ENCODE data around the gene WNT4.

The WNT4 gene

DNA sequence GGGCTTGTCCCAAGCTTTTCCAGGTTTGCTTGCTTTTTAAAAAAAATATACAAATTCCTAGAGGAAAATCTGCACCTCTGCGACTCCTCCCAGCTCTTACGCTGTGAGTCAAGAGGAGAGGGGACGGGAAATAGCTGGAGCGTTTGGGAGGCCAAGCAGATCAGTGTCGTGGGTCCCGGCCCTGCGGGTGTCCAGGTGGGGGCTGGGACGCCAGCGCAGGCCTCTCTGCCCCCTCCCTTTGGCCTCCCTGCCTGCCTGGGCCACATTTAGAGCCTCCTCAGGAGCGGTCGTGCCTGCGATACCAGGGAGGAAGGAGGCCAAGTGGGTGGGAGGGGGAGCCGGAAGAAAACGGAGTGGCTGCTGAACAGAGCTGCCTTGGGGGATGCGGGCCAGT lies 9.0 kb downstream of the WNT4 start:
- Histone ChIP-seq H3K4me1 (ENCODE audit: control insufficient read depth, insufficient read depth, low read length) (peaks cover 2% of the 10 kb centered on the region), H3K4me3 (ENCODE audit: low read length) (no peak overlapping the region), H3K27me3 (ENCODE audit: control insufficient read depth, insufficient read depth, low read length) (no peaks in the 10 kb centered on the region), H3K9ac (ENCODE audit: low read length) (no peak overlapping the region), H3K36me3 (ENCODE audit: control insufficient read depth, insufficient read depth, low read length) (no peaks in the 10 kb centered on the region), H3K27ac (ENCODE audit: low read depth, low read length) (no peak overlapping the region)

DNA sequence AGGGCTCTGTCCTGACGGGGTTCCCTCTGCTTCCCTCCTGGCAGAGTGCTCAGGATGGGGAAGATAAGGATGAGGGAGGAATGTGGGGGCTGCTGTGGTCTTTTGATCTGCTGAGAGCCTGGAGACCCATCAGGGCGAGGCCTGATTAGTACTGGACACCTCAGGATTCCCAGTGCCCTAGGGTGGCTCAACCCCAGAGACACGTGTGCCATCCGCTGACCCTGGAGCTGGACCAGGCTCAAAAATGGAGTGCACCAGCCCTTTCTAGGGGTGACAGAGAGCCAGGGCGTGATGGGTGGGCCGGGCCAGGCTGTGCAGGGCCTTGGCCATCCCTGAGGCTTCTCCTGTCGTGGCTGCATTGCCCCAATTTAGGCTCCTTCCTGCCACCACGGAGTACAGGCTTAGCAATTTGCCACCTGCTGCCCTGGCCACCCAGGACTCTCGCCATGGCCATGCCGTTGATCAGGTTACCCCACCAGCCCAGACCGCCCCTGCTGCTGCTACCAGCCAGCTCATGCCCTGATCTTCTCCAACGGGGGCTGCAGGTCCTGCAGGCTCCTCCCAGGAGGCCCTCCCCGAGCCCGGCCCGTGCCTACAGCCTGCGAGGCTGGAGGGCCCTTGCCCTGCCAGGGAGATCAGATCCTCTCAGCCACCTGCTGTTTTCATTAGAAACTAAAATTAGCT lies 9.5 kb downstream of the WNT4 start:
- no peaks in the 10 kb centered on the region for H3K36me3 ChIP-seq (ENCODE audit: control insufficient read depth, insufficient read depth, low read length)
- no peak overlapping the region for H3K9ac ChIP-seq (ENCODE audit: low read length)
- H3K27ac ChIP-seq (ENCODE audit: low read depth, low read length), result no peak overlapping the region
- H3K27me3 ChIP-seq (ENCODE audit: control insufficient read depth, insufficient read depth, low read length), result no peaks in the 10 kb centered on the region
- peaks cover 2% of the 10 kb centered on the region for H3K4me1 ChIP-seq (ENCODE audit: control insufficient read depth, insufficient read depth, low read length)
- H3K4me3 ChIP-seq (ENCODE audit: low read length), result no peak overlapping the region

DNA sequence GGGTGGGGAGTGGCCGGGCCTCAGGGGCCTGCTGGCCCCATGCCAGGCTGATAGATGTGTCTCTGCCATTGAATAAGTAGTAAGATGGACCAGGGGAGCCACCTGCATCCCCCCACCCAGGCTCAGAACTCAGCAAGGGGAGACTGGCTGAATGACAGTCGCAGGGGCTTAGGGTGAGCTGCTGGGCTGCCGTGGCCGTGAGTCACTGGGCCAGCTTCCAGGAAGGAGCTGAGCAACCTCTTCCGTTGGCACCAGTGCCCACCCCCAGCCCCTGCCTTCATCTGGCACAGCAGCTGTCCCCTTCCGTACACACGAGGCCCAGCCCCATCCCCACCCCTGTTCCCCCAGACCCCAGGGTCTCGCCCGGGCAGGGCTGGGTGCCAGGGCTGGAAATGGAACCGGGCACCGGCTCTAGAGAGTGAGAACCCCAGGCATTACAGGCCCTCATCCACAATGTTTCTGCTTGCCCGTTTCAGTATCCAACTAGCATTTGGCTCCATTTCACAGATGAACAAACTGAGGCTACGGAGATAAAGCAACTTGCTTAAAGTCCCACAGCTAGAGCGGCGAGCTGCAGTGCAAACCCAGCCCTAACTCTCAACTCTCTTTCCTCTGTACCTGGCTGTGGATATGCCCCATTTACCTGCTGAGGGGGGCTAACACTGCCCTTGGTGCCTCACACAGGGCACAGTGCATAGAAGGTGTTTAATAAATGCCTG lies 10.2 kb downstream of the WNT4 start:
- Histone ChIP-seq H3K4me3 (ENCODE audit: low read length) (no peak overlapping the region), H3K36me3 (ENCODE audit: control insufficient read depth, insufficient read depth, low read length) (no peaks in the 10 kb centered on the region), H3K9ac (ENCODE audit: low read length) (no peak overlapping the region), H3K4me1 (ENCODE audit: control insufficient read depth, insufficient read depth, low read length) (peaks cover 2% of the 10 kb centered on the region), H3K27me3 (ENCODE audit: control insufficient read depth, insufficient read depth, low read length) (no peaks in the 10 kb centered on the region), H3K27ac (ENCODE audit: low read depth, low read length) (no peak overlapping the region)

DNA sequence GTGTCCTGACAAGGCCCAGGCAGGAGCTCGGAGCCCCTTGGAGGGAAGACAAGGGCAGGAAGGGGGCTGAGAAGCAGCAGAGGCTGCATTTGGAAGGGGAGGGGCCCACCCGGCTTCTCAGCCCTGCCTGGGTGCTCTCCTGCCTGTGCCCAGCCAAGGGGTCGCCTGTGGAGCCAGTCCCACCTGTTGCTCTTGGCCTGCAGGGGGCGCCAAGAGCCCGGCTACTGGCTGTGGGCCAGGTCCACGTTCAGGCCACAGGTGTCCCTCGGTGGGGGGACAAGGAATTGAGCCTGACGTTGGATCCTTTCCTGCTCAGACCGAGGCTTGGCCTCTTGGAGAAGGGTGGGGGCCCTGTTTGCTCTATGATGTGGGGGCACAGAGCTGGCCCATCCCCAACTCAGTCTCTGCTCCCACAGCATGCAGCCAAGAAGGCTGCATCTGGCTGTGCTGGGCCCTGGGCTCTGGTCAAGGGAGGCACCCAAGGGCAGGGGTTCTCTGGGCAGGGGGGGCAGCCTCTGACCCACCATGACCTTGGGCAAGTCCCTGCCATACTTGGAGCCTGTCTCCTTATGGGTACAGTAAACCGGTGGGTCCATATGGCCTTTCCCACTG lies 10.9 kb downstream of the WNT4 start:
- H3K27me3 ChIP-seq (ENCODE audit: control insufficient read depth, insufficient read depth, low read length), result no peaks in the 10 kb centered on the region
- no peak overlapping the region for H3K9ac ChIP-seq (ENCODE audit: low read length)
- H3K4me3 ChIP-seq (ENCODE audit: low read length), result no peak overlapping the region
- no peaks in the 10 kb centered on the region for H3K36me3 ChIP-seq (ENCODE audit: control insufficient read depth, insufficient read depth, low read length)
- H3K4me1 ChIP-seq (ENCODE audit: control insufficient read depth, insufficient read depth, low read length), result peaks cover 2% of the 10 kb centered on the region
- no peak overlapping the region for H3K27ac ChIP-seq (ENCODE audit: low read depth, low read length)

DNA sequence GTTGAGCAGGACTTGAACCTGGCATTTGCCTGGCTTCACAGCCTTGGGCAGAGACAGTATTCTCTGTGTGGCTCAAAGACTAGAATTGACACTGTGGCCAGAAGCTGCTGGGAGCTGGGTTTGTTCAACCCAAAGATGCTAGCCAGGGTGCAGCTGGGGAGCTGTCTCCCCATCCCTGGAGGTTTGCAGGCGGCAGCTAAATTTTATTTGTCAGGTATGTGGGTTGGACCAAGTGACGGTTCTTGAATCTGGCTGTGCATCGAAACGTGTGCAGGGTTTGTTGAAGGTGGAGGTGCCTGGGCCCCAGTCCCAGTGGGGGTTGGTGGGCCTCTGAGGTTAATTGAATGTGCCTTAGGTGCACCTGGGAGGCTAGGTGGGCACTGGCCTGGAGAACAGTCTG lies 11.8 kb downstream of the WNT4 start:
- H3K27ac ChIP-seq (ENCODE audit: low read depth, low read length), result no peak overlapping the region
- no peaks in the 10 kb centered on the region for H3K36me3 ChIP-seq (ENCODE audit: control insufficient read depth, insufficient read depth, low read length)
- H3K4me3 ChIP-seq (ENCODE audit: low read length), result no peak overlapping the region
- peaks cover 2% of the 10 kb centered on the region for H3K4me1 ChIP-seq (ENCODE audit: control insufficient read depth, insufficient read depth, low read length)
- H3K27me3 ChIP-seq (ENCODE audit: control insufficient read depth, insufficient read depth, low read length), result no peaks in the 10 kb centered on the region
- H3K9ac ChIP-seq (ENCODE audit: low read length), result no peak overlapping the region

DNA sequence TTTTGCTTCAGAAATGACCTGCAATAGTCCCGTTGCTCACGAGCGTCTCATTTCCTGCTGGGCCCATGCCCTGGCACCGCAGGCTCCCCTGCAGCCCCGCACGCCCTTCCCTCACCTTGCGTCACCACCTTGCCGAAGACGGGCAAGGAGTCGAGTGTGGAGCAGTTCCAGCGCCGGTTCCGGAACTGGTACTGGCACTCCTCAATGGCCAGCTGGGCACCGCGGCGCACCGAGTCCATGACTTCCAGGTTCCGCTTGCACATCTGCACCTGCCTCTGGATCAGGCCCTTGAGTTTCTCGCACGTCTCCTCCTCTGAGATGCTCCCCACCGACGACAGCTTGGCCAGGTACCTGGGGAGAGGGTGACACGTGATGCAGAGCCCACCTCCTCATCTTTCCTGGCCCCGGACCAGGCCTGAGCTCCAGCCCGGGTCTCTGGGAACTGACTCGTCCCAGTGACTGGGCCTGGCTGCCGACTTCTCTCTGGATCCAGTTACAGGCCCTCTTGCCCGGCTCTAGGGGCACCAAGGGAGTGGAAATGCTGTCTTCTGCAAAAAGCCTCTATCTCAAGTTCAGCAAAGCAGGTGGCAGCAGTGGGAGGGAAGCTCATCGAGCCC lies 13.3 kb downstream of the WNT4 start:
- Histone ChIP-seq H3K36me3 (ENCODE audit: control insufficient read depth, insufficient read depth, low read length) (no peaks in the 10 kb centered on the region), H3K27ac (ENCODE audit: low read depth, low read length) (no peak overlapping the region), H3K4me1 (ENCODE audit: control insufficient read depth, insufficient read depth, low read length) (peaks cover 2% of the 10 kb centered on the region), H3K4me3 (ENCODE audit: low read length) (no peak overlapping the region), H3K27me3 (ENCODE audit: control insufficient read depth, insufficient read depth, low read length) (no peaks in the 10 kb centered on the region), H3K9ac (ENCODE audit: low read length) (no peak overlapping the region)

DNA sequence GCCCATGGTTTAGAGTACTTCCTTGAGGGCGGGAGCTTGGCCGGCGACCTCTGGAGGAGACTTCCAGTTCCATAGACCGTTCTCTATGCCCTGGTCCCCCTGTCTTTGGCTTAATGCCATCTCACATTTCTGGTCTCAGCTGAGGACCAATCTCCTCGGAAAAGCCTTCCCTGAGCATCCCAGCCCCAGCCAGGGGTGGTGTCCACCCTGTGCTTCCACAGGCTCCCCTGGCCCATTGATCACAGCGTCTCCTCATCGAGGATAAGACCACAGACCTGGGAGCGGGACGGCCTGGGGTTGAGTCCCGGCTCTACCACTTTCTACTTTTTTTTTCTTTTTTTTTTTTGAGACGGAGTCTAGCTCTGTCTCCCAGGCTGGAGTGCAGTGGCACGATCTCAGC lies 14.5 kb downstream of the WNT4 start:
- Histone ChIP-seq H3K4me3 (ENCODE audit: low read length) (no peak overlapping the region), H3K36me3 (ENCODE audit: control insufficient read depth, insufficient read depth, low read length) (no peaks in the 10 kb centered on the region), H3K4me1 (ENCODE audit: control insufficient read depth, insufficient read depth, low read length) (peaks cover 2% of the 10 kb centered on the region), H3K27me3 (ENCODE audit: control insufficient read depth, insufficient read depth, low read length) (no peaks in the 10 kb centered on the region), H3K27ac (ENCODE audit: low read depth, low read length) (no peak overlapping the region), H3K9ac (ENCODE audit: low read length) (no peak overlapping the region)

DNA sequence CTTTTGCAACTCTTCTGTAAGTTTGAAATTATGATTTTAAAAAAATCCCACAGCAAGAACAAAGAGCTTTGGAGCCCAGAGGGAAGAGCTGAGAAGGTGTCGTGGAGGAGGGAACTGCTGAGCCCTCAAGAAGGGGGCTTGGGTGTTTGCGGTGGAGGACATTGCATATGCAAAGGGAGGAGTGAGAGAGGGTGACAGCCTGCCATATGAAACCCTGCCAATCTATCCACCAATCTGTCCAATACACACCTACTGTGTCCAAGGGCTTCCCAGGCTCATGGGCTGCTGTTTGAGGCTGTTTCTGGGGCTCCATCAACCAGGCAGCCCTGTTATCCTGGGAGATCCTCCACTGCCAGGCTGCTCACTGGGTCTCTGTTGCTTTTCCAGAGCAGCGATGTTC lies 15.2 kb downstream of the WNT4 start:
- no peaks in the 10 kb centered on the region for H3K36me3 ChIP-seq (ENCODE audit: control insufficient read depth, insufficient read depth, low read length)

DNA sequence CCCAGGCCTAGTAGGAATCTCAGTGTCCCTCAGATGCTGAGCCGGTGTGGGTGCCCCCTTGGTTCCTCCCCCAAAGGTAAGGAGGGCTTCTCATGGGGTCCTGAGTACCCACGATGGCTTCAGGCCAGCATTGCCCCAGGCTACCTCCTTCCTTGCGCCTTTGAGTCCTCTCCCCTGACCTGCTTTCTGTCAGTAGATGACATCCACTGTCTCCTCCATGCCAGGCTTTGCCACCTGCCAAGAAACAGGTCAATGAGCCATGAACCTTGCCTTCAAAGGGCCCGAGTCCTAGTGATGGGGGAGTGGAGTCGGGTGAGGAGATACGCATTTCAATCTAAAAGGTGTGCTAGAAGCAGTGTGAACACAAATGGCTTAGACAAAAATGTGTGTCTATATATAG lies 15.6 kb downstream of the WNT4 start:
- no peak overlapping the region for H3K9ac ChIP-seq (ENCODE audit: low read length)
- peaks cover 2% of the 10 kb centered on the region for H3K4me1 ChIP-seq (ENCODE audit: control insufficient read depth, insufficient read depth, low read length)
- H3K27ac ChIP-seq (ENCODE audit: low read depth, low read length), result no peak overlapping the region
- H3K27me3 ChIP-seq (ENCODE audit: control insufficient read depth, insufficient read depth, low read length), result no peaks in the 10 kb centered on the region
- H3K4me3 ChIP-seq (ENCODE audit: low read length), result no peak overlapping the region
- no peaks in the 10 kb centered on the region for H3K36me3 ChIP-seq (ENCODE audit: control insufficient read depth, insufficient read depth, low read length)

More for the DNA sequence above, 15.2 kb downstream of the WNT4 start:
- Histone ChIP-seq H3K27ac (ENCODE audit: low read depth, low read length) (no peak overlapping the region), H3K9ac (ENCODE audit: low read length) (no peak overlapping the region), H3K4me1 (ENCODE audit: control insufficient read depth, insufficient read depth, low read length) (peaks cover 2% of the 10 kb centered on the region), H3K27me3 (ENCODE audit: control insufficient read depth, insufficient read depth, low read length) (no peaks in the 10 kb centered on the region), H3K4me3 (ENCODE audit: low read length) (no peak overlapping the region)

DNA sequence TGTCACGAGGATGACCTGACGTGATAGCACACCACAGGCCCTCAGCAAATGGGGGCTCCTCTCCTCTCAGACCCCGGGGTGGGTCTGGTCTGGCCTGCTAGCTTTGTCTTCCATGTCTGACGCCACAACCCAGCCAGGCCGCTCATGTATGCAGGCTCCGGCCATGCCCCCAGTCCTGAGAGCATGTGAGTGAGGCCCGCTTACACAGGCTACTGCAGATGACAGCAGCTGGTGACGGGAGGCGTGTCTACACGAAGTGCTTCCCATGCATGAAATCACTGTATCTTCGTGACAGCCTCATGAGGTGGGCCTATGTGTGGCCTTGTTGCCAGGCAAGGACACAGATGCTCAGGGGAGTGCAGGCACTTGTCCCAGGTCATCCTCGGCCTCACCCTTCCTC lies 16.4 kb downstream of the WNT4 start:
- Histone ChIP-seq H3K4me3 (ENCODE audit: low read length) (no peak overlapping the region), H3K4me1 (ENCODE audit: control insufficient read depth, insufficient read depth, low read length) (no peaks in the 10 kb centered on the region), H3K27me3 (ENCODE audit: control insufficient read depth, insufficient read depth, low read length) (no peaks in the 10 kb centered on the region), H3K27ac (ENCODE audit: low read depth, low read length) (no peak overlapping the region), H3K36me3 (ENCODE audit: control insufficient read depth, insufficient read depth, low read length) (no peaks in the 10 kb centered on the region), H3K9ac (ENCODE audit: low read length) (no peak overlapping the region)

DNA sequence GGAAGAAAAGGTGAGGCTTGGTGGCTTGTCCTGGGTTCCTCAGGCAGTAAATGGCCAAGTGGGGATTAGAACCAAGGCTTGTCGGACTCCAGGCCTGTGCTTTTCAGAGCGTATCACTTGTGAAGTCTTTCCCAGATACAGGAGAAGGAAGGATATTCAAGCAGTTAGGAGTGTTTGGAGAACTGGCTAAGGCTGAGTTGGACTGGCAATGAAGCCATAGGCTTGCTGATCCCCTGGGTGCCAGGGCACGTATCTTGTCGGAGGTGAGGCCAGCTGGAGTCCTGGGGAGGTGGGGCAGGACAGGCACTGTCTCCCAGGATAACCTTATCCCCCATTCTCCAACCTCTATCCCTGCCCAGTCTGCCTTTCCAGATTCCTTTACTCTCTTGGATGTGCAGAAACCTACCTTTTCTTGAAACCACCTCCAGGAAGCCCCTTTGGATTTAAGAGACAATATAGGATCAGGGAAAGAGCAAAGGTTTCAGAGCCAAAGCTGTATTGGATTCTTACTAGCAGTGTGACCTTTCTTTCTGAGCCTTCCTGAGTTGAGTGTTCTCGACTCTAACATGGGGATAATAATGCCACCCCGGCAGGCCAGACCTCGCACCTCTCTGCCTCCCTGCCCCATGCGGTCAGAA lies 18.2 kb downstream of the WNT4 start:
- Histone ChIP-seq H3K9ac (ENCODE audit: low read length) (no peak overlapping the region), H3K27ac (ENCODE audit: low read depth, low read length) (no peak overlapping the region), H3K36me3 (ENCODE audit: control insufficient read depth, insufficient read depth, low read length) (peaks cover 3% of the 10 kb centered on the region)

DNA sequence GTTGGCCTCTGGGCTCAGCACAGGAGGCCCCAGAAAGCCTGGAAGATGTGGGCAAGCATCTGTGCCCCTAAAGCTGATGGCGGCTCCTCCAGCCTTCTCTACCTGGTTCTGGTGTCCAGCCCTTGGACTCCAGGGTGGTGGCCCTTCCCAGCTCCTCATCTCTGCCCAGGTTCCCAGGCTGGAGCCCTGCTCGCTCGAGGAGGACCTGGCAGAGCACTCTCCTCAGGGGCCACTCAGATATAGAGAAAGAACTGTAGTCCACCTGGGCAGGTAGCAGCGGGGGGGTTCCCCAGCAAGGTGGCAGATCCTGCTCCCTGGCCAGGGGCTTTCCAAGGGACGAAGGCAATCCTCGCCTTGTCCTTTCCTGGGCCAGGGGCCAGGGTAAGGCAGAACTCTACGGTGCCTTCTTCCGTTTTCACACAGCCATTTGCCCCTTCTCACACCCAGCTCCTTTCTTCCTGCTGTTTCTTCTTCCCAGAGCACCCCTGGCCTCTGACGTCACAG lies 18.9 kb downstream of the WNT4 start:
- peaks cover 3% of the 10 kb centered on the region for H3K36me3 ChIP-seq (ENCODE audit: control insufficient read depth, insufficient read depth, low read length)
- H3K27me3 ChIP-seq (ENCODE audit: control insufficient read depth, insufficient read depth, low read length), result no peaks in the 10 kb centered on the region
- no peaks in the 10 kb centered on the region for H3K4me1 ChIP-seq (ENCODE audit: control insufficient read depth, insufficient read depth, low read length)
- no peak overlapping the region for H3K9ac ChIP-seq (ENCODE audit: low read length)
- H3K27ac ChIP-seq (ENCODE audit: low read depth, low read length), result no peak overlapping the region
- no peak overlapping the region for H3K4me3 ChIP-seq (ENCODE audit: low read length)

More for the DNA sequence above, 18.2 kb downstream of the WNT4 start:
- no peaks in the 10 kb centered on the region for H3K27me3 ChIP-seq (ENCODE audit: control insufficient read depth, insufficient read depth, low read length)
- H3K4me3 ChIP-seq (ENCODE audit: low read length), result no peak overlapping the region
- H3K4me1 ChIP-seq (ENCODE audit: control insufficient read depth, insufficient read depth, low read length), result no peaks in the 10 kb centered on the region
